Ectodermal cell (in vitro differentiated cells): ENCODE measurements around the gene TNFSF13B.
"Not testable (repeated sequence)": the region's sequence is repeated elsewhere in the genome, so short reads cannot be mapped to it uniquely, and the experiment has no call there.

ENCODE experiments used
- H3K27ac ChIP-seq: 2 replicates; pipeline ENCODE4 v1.7.0; 2013; ENCODE audit warnings: mild to moderate bottlenecking, low read depth, low read length; ENCODE audit not compliant: insufficient read depth, poor library complexity, severe bottlenecking
- H3K27me3 ChIP-seq: 2 replicates; pipeline ENCODE4 v1.7.0; 2013; ENCODE audit warnings: mild to moderate bottlenecking, low read length; ENCODE audit not compliant: insufficient read depth, control insufficient read depth, poor library complexity, severe bottlenecking
- H3K36me3 ChIP-seq: one replicate; pipeline ENCODE4 v1.7.0; 2013; ENCODE audit warnings: low read length; ENCODE audit not compliant: control insufficient read depth, insufficient read depth
- H3K4me1 ChIP-seq: one replicate; pipeline ENCODE4 v1.7.0; 2013; ENCODE audit warnings: low read length; ENCODE audit not compliant: control insufficient read depth, insufficient read depth
- H3K4me3 ChIP-seq: 2 replicates; pipeline ENCODE4 v1.7.0; 2013; ENCODE audit warnings: low read depth, low read length, control low read depth; ENCODE audit not compliant: insufficient read depth
- H3K9me3 ChIP-seq: 2 replicates; pipeline ENCODE4 v1.7.0; 2013; ENCODE audit warnings: mild to moderate bottlenecking, low read length, moderate library complexity; ENCODE audit not compliant: control insufficient read depth
- WGBS, 2 experiments: methylation state at CpG; one replicate each; pipeline ENCODE4 v1.1.7; 2013; ENCODE audit warnings: missing lambda C conversion rate in 2 of 2; 5-methylcytosine and 5-hydroxymethylcytosine counted together

The TNFSF13B gene

DNA sequence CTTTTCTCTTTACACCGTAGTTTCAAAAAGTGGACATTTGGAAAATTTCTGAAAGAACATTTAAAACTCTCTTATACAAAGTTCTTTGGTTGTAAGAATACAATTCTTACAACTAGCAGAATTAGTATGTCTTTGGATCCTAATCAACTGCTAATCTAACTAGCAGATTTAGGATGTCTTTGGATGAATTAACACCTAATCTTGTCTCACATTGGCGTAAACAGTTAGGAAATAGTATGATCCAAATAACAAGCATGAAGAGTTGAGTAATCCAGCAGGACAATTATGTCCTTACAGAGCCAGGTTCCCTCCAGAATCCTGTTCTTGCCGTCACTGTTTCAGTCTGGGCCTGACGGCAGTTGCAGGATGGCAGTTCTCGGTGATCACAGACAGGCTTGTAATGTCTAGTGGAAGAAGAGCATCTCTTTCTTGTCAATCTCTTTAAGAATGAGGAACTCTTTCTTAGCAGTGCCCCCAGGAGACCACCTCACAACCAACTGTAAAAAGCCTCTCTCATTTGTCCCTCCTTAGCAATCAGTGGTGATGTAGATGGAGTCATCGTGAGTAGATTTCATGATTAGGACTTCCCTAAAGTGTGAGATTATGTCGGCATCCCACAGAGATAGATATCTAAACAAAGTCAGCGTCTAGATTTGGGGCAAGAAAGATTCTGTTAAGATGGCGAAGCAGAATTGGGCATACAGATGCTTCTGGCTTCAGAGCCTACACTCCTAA, 5.7 kb upstream of the TNFSF13B start:
- Histone ChIP-seq H3K27ac (no peak overlapping the region), H3K4me3 (no peak overlapping the region), H3K36me3 (no peaks in the 10 kb centered on the region), H3K9me3 (no peaks in the 10 kb centered on the region), H3K4me1 (no peaks in the 10 kb centered on the region), H3K27me3 (no peaks in the 10 kb centered on the region)
- WGBS, 2 experiments: 87 to 88% methylated on average over 9 of the region's 9 CpGs

DNA sequence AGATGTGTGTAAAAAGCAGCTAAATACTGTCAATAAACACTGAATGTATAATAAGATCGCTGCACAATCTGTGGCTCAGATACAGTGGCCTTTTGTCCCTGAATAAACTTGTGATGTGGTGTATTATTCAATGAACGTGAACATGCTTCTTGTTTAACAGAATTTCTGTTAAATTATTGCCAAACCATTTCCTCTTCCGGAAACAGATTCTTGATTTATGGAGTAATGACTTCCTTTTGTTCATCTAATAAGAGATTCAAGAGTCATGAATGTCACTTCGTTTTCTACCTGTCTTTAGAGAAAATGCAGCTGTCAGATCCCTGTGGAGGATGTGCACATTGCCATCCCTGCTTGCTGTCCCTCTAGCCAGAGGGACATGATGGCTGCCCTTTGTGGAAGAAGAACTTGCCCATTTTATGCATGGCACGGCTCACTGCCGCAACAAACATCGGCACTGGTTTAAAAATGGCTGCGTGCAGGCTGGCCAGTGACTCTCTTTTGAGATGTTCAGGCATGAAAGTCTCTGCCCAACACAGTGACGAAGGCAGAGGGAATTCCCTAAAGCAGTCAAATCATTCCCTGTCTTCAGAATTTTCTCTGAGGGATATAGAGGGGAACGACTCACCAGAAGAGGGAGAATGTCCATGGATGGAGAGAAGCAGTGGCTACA, 3.1 kb upstream of the TNFSF13B start:
- H3K36me3 ChIP-seq: no peaks in the 10 kb centered on the region
- H3K27me3 ChIP-seq: no peaks in the 10 kb centered on the region
- H3K9me3 ChIP-seq: no peaks in the 10 kb centered on the region
- WGBS, 2 experiments: 93 to 94% methylated on average over 10 of the region's 10 CpGs
- no peaks in the 10 kb centered on the region for H3K4me1 ChIP-seq
- no peak overlapping the region for H3K27ac ChIP-seq
- H3K4me3 ChIP-seq: no peak overlapping the region

DNA sequence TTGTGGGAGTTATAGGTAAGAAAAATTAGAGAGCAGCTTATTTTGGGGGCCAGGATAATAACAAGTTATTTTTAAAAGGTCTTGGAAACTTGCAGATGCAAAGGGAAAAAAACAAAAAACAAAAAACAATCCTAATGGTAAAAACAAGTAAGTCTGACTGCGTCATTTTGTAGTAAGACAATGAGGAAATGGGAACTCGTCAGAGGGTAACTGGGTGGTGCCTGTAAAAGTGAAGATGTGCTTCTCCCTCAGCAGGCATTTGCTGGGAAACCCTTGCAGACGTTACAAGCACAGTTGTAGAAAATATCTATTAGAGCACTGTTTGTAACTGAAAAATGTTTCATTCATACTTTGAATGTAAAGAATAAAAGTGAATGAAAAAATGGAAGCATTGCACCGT, 2.2 kb upstream of the TNFSF13B start:
- Histone ChIP-seq H3K4me3 (no peak overlapping the region), H3K9me3 (no peaks in the 10 kb centered on the region), H3K36me3 (no peaks in the 10 kb centered on the region), H3K4me1 (no peaks in the 10 kb centered on the region), H3K27me3 (no peaks in the 10 kb centered on the region), H3K27ac (no peak overlapping the region)
- WGBS, 2 experiments: 91 to 95% methylated on average over 4 of the region's 4 CpGs

DNA sequence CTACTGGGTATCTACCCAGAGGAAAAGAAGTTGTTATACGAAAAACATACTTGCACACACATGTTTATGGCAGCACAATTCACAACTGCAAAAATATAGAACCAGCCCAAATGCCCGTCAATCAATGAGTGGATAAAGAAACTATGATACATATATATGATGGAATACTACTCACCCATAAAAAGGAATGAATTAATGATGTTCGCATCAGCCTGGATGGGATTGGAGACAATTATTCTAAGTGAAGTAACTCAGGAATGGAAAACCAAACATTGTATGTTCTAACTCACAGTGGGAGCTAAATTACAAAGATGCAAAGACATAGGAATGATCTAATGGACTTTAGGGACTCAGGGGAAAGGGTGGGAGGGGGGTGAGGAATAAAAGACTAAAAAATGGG, 1.7 kb upstream of the TNFSF13B start:
- not testable (repeated sequence) for H3K9me3 ChIP-seq, H3K27me3 ChIP-seq, H3K4me3 ChIP-seq, H3K36me3 ChIP-seq, H3K4me1 ChIP-seq, H3K27ac ChIP-seq
- WGBS, 2 experiments: 100% methylated on average over 1 to 2 of the region's 3 CpGs

DNA sequence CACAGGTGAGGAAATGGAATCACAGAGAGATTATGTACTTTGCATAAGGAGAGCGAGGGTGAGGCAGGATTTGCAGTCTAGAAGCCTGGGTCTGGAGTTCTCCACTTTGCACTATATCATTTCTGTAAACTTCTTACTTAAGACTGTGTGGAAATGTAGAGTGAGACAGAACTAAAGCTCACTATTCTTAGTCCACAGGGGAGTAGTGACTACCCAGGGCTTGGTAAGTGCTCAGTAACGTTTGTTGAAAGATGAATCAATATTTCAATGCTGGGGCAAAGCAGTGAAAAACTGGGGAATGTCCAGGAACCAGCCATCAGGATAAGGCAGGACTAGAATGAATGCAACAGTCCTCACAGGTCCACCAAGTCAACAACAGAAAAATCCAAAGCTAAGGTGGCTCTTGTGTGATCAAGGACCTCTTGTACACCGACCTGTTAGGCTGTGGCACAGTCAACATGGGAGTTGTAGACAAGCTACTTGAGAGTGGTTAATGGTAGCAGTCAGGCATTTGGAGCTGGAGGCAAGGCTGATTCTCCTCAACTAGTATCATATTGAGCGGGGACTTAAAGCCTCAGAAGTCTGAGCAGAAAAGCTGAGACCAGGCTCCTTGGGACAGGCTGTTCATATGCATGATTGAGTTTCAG, 929 bp upstream of the TNFSF13B start:
- Histone ChIP-seq H3K27ac (no peak overlapping the region), H3K36me3 (no peaks in the 10 kb centered on the region), H3K4me1 (no peaks in the 10 kb centered on the region), H3K4me3 (no peak overlapping the region), H3K27me3 (no peaks in the 10 kb centered on the region), H3K9me3 (no peaks in the 10 kb centered on the region)
- 69 to 70% methylated on average over 4 of the region's 4 CpGs for WGBS, 2 experiments

DNA sequence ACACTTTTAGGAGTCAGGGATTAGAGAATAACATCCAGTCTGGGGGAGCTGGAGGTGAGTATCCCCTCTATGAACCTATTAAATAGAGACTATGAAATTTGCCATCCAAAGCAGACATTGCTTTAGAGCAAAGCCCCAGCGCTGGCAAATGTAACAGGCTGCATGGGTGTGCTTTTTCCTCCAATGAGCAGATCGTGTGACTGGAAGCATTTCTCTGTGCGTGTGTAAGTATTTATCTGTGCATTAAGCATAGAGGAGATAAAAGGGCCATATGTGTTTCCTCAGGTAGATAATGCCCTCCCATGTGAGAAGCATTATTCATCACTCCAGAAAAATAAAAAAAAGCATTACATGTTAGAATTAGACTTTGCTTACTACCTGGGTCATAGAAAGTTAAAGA, 924 bp downstream of the TNFSF13B start:
- H3K4me3 ChIP-seq: no peak overlapping the region
- no peaks in the 10 kb centered on the region for H3K27me3 ChIP-seq
- 89 to 90% methylated on average over 3 of the region's 3 CpGs for WGBS, 2 experiments
- no peak overlapping the region for H3K27ac ChIP-seq
- H3K9me3 ChIP-seq: no peaks in the 10 kb centered on the region
- H3K36me3 ChIP-seq: no peaks in the 10 kb centered on the region
- no peaks in the 10 kb centered on the region for H3K4me1 ChIP-seq

DNA sequence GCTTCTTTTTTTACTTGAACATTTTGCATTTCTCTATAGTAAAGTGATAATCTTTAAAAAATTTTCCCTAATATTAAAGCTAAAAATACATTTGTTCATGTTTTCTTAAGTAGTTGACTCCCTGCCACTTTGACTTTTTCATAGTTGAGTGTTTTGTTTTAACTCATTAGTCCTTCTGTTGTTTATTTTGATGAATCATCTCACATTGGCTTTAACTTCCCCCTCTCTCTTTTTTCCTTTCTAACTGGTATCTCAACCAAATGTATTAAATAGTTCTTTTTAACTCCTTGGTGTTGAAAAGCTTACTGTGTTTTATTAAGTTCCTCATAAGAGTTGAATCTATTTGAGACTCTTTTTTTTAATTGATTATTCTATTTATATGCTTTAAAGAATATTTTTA, 2.8 kb downstream of the TNFSF13B start:
- Histone ChIP-seq H3K9me3 (no peaks in the 10 kb centered on the region), H3K27ac (no peak overlapping the region), H3K36me3 (no peaks in the 10 kb centered on the region), H3K27me3 (no peaks in the 10 kb centered on the region), H3K4me1 (no peaks in the 10 kb centered on the region), H3K4me3 (no peak overlapping the region)

DNA sequence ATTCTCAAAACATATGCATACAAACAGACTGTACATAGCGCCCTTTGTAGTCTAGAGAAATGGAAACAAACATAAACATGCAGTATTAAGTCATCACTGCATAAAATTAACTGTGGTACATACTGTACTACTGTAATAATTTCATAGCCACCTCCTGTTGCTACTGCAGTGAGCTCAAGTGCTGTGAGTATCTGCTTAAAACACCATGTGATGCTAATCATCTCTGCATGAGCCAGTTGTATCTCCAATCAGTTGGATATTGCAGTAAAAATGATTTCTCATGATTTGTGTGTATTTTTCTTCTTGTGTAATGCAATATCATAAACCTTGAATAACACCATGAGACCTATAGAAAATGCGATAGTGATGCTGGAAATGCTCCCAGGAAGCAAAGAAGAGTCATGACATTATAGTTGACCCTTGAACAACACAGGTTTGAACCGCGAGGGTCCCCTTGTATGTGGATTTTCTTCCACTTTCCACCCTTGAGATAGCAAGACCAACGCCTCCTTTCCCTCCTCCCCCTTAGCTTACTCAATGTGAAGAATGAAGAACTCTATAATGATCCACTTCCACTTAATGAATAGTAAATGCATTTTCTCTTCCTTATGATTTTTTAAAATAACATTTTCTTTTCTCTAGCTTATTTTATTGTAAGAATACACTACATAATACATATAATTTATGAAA, 4.1 kb downstream of the TNFSF13B start:
- H3K27me3 ChIP-seq: no peaks in the 10 kb centered on the region

DNA sequence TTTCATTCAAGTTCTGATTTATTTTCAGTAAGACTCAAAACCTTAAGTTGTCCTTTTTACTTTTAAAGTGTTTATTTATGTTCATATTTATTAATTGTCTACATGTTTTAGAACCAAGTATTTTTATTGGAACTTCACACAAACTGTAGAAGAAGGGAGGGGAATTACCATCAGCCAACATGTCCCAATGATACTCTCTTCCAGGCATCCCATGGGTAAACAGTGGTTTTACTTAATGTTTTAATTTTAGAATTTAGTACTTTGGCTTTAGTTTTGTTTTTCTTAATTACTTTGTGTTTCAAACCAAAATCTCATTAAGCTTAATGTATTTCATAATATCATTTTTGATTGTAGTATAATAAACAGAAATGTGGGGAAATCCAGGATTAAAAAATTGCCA, 5.2 kb downstream of the TNFSF13B start:
- no peaks in the 10 kb centered on the region for H3K27me3 ChIP-seq
- H3K36me3 ChIP-seq: no peaks in the 10 kb centered on the region
- no peaks in the 10 kb centered on the region for H3K4me1 ChIP-seq
- H3K27ac ChIP-seq: no peak overlapping the region
- H3K4me3 ChIP-seq: no peak overlapping the region
- no peaks in the 10 kb centered on the region for H3K9me3 ChIP-seq

More for the DNA sequence above, 4.1 kb downstream of the TNFSF13B start:
- 92 to 93% methylated on average over 3 to 5 of the region's 5 CpGs for WGBS, 2 experiments
- H3K27ac ChIP-seq: no peak overlapping the region
- H3K4me3 ChIP-seq: no peak overlapping the region
- no peaks in the 10 kb centered on the region for H3K9me3 ChIP-seq
- no peaks in the 10 kb centered on the region for H3K4me1 ChIP-seq
- no peaks in the 10 kb centered on the region for H3K36me3 ChIP-seq

DNA sequence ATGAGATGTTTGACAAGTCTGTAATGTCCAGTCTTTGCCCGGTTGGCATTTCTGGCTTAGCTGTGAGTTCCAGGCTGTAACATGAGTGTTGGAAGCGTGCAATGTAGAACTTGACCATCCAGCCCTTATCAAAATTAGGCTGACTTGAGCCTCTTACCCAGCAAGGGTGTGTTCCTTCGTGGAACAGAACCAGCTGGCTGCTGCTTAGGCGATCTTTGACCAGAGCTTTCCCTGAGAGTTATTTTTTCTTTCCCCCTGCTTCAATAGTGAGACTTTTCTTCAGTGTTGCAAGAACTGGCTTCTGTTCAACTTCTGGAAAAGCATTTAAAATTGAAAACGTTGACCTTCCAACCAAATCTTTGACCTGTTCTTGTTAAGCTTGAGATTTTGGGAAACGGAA, 6.5 kb downstream of the TNFSF13B start:
- WGBS, 2 experiments: 89 to 92% methylated on average over 6 of the region's 6 CpGs
- H3K9me3 ChIP-seq: no peaks in the 10 kb centered on the region
- no peak overlapping the region for H3K4me3 ChIP-seq
- H3K27me3 ChIP-seq: no peaks in the 10 kb centered on the region
- no peaks in the 10 kb centered on the region for H3K36me3 ChIP-seq
- no peaks in the 10 kb centered on the region for H3K4me1 ChIP-seq
- H3K27ac ChIP-seq: no peak overlapping the region
